Endothelial cell of umbilical vein (primary cell): ENCODE measurements around the gene PEAR1. TPM values are rescaled to one million over a fixed set of nuclear protein-coding genes. Genes with fewer than 3 reads are reported as not detected.

ENCODE experiments used
- BruUV-seq: library from RNA; stranded (reverse); fragments of 400-500 nt; replicated peaks from 2 replicates; lab custom pipeline; 2021; lab: Mats Ljungman, UMichigan
- CTCF ChIA-PET: fragments of 300-600, 350-600 bp; sonication (Branson Sonifier 250); formaldehyde crosslinking; loops from one replicate; lab custom pipeline; 2021; ENCODE audit warnings: antibody characterized with exemption, inconsistent platforms; lab: Charles Lee
- POLR2A ChIA-PET: fragments of 300-600, 350-600 bp; sonication (Branson Sonifier 250); formaldehyde crosslinking; loops from one replicate; lab custom pipeline; 2021; ENCODE audit warnings: antibody characterized with exemption, inconsistent platforms; lab: Charles Lee
- DNase-seq: peaks from one replicate; pipeline ENCODE4 v3.0.0-alpha.2; 2011; ENCODE audit warnings: low read depth, low spot score
- FAIRE-seq: peaks from 2 replicates; lab custom pipeline; 2011; peaks lifted over from hg19 to GRCh38; lab: Jason Lieb, UNC
- H2AFZ ChIP-seq: 2 replicates; pipeline ENCODE4 v1.6.0; 2012; ENCODE audit warnings: low read depth, low read length, control low read depth, inconsistent platforms
- H3K27ac ChIP-seq: 2 replicates; pipeline ENCODE4 v1.5.1; 2011; ENCODE audit warnings: low read depth, mild to moderate bottlenecking, control low read depth, low read length, moderate library complexity; ENCODE audit not compliant: insufficient read depth
- H3K27me3 ChIP-seq, 2 experiments: 2 replicates each; pipeline versions ENCODE4 v1.6.0 to v1.6.1; 2011; ENCODE audit warnings: low read length in 2 of 2, mixed read lengths in 1 of 2; ENCODE audit not compliant: control insufficient read depth in 2 of 2, insufficient read depth in 2 of 2
- H3K36me3 ChIP-seq, 2 experiments: 2 replicates in 1 of 2; 3 replicates in 1 of 2; pipeline ENCODE4 v1.5.1; 2011; ENCODE audit warnings: low read length in 2 of 2, mild to moderate bottlenecking in 1 of 2, moderate library complexity in 1 of 2; ENCODE audit not compliant: control insufficient read depth in 2 of 2, insufficient read depth in 2 of 2; ENCODE audit errors: extremely low read depth in 1 of 2
- H3K4me1 ChIP-seq: 3 replicates; pipeline ENCODE4 v1.5.1; 2011; ENCODE audit warnings: mild to moderate bottlenecking, low read length; ENCODE audit not compliant: control insufficient read depth, insufficient read depth; ENCODE audit errors: extremely low read depth
- H3K4me2 ChIP-seq: 2 replicates; pipeline ENCODE4 v1.6.1; 2011; ENCODE audit warnings: low read length, control low read depth, mixed read lengths; ENCODE audit not compliant: insufficient read depth
- H3K4me3 ChIP-seq, 3 experiments: fragments of 200-600 bp in 1 of 3; sonication (generic), shearing (Covaris generic) in 1 of 3; replicated peaks in 1 of 3; 2 replicates each; pipeline ENCODE4 v1.5.1; 2011 to 2016; ENCODE audit warnings: control low read depth in 3 of 3, low read length in 3 of 3, mild to moderate bottlenecking in 2 of 3, inconsistent platforms in 1 of 3, low read depth in 1 of 3, moderate library complexity in 1 of 3; ENCODE audit not compliant: insufficient read depth in 1 of 3
- H3K79me2 ChIP-seq: 2 replicates; pipeline ENCODE4 v1.6.0; 2012; ENCODE audit warnings: low read length, inconsistent platforms; ENCODE audit not compliant: control insufficient read depth, insufficient read depth
- H3K9ac ChIP-seq: replicated peaks from 2 replicates; pipeline ENCODE3; 2011; ENCODE audit warnings: low read length, control low read depth; ENCODE audit not compliant: insufficient read depth; ENCODE audit errors: extremely low read depth
- H3K9me1 ChIP-seq: replicated peaks from 3 replicates; pipeline ENCODE4 v1.6.0; 2011; ENCODE audit warnings: mild to moderate bottlenecking, low read length; ENCODE audit not compliant: control insufficient read depth, insufficient read depth; ENCODE audit errors: extremely low read depth
- H3K9me3 ChIP-seq: replicated peaks from 2 replicates; pipeline ENCODE4 v1.5.1; 2012; ENCODE audit warnings: low read length, inconsistent platforms; ENCODE audit not compliant: control insufficient read depth, insufficient read depth
- H4K20me1 ChIP-seq: replicated peaks from 2 replicates; pipeline ENCODE3; 2011; ENCODE audit warnings: mild to moderate bottlenecking, low read length; ENCODE audit not compliant: control insufficient read depth, insufficient read depth; ENCODE audit errors: extremely low read depth
- EZH2 ChIP-seq: IDR thresholded peaks from 2 replicates; pipeline ENCODE4 v1.6.1; 2012; ENCODE audit warnings: borderline replicate concordance, low read depth, mild to moderate bottlenecking, moderate library complexity, low read length, inconsistent platforms; ENCODE audit not compliant: severe bottlenecking
- MYC ChIP-seq: IDR thresholded peaks from one replicate; pipeline ENCODE4 v1.6.1; 2011; ENCODE audit warnings: mild to moderate bottlenecking, low read depth, low read length
- POLR2A ChIP-seq: IDR thresholded peaks from 2 replicates; pipeline ENCODE4 v1.6.1; 2012; ENCODE audit warnings: low read depth, mild to moderate bottlenecking, control low read depth, low read length
- dilution Hi-C: fragments of 300-500 bp; cut with MboI; formaldehyde crosslinking; loops from one replicate; pipeline ENCODE4 v1.15.0; 2019; ENCODE audit warnings: low sequenced_read_pairs; ENCODE audit not compliant: extremely low pct_ligation_motif_present
- intact Hi-C: fragments of 100-400 bp; cut with micrococcal nuclease; formaldehyde crosslinking; loops from one replicate; pipeline ENCODE4 v1.10.0; 2022
- polyA plus RNA-seq, 4 experiments: library from polyadenylated mRNA; depleted of rRNA in 3 of 4; stranded (reverse) in 3 of 4; unstranded in 1 of 4; fragments of >200 nt; gene quantifications; 2 replicates each; pipeline versions ENCODE4 v1.2.1 to v1.2.3, GENCODE V29; 2011 to 2012; ENCODE audit warnings: missing spikeins in 1 of 4
- total RNA-seq: library from RNA; stranded (reverse); gene quantifications from 2 replicates; pipeline ENCODE4 v1.2.3, GENCODE V29; 2021
- TF ChIP-seq, protein P1 (sequence below), 2 donors: IDR thresholded peaks; 1 replicate in 1 of 2; 2 replicates in 1 of 2; pipeline ENCODE4 v1.5.1; 2011; ENCODE audit warnings: low read length in 2 of 2, mild to moderate bottlenecking in 2 of 2, moderate library complexity in 2 of 2, control low read depth in 1 of 2, inconsistent platforms in 1 of 2, low read depth in 1 of 2; ENCODE audit not compliant: insufficient read depth in 1 of 2; ENCODE audit errors: extremely low read depth in 1 of 2
- TF ChIP-seq, protein P2 (sequence below): IDR thresholded peaks from 2 replicates; pipeline ENCODE4 v1.6.1; 2011; ENCODE audit not compliant: insufficient read depth, insufficient read length

Gene PEAR1
- total and polyA plus RNA-seq, 2 donors (not counting 3 experiments of a cell fraction or from before 2014, with no cell fraction given): 90.7 to 106 TPM

DNA sequence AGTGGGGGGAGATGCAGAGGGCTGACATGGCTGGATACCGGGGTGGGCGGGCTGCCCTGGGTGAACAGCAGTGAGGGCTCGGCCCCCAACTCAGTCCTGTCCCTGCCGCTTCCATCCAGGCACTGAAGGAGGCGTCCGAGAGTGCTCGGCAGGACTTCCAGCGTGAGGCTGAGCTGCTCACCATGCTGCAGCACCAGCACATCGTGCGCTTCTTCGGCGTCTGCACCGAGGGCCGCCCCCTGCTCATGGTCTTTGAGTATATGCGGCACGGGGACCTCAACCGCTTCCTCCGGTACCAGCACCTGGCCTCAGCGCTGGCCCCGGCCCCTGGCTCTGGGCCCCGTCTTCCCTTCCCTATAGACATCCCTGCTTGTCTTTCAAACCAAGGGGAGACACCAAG, 17.2 kb upstream of the PEAR1 start:
- H4K20me1 ChIP-seq: no peaks in the 10 kb centered on the region
- no peaks in the 10 kb centered on the region for H3K9me1 ChIP-seq
- H3K9me3 ChIP-seq: no peaks in the 10 kb centered on the region
- peaks cover 17% of the 10 kb centered on the region for H3K4me1 ChIP-seq
- ChIA-PET CTCF (interaction anchor here (0.7 to 1.9 kb wide), 8 partner anchors 11 to 83 kb away, joined by 3 to 13 read pairs (median 4); partner anchors contain the start of gene NTRK1), POLR2A (interaction anchor here (0.6 kb wide), 1 partner anchor 15 kb away, joined by 3 read pairs; no protein-coding TSS in a partner anchor)
- no peak overlapping the region for H3K4me3 ChIP-seq
- no peak overlapping the region for H3K9ac ChIP-seq
- intact Hi-C loops (loop anchor here (1.0 kb wide), 1 partner anchor 41 kb away; no protein-coding TSS in a partner anchor), dilution Hi-C loops (no loop called here)
- no peak overlapping the region for H2AFZ ChIP-seq
- DNase-seq (no peak), FAIRE-seq (no peak)
- H3K27me3 ChIP-seq: peaks cover 6 to 15% of the 10 kb centered on the region in 2 experiments
- no peak overlapping the region for H3K27ac ChIP-seq
- H3K79me2 ChIP-seq: no peaks in the 10 kb centered on the region
- TF ChIP-seq MYC (no peak), POLR2A (no peak), EZH2 (no peak)
- TF ChIP-seq, protein P1, sequence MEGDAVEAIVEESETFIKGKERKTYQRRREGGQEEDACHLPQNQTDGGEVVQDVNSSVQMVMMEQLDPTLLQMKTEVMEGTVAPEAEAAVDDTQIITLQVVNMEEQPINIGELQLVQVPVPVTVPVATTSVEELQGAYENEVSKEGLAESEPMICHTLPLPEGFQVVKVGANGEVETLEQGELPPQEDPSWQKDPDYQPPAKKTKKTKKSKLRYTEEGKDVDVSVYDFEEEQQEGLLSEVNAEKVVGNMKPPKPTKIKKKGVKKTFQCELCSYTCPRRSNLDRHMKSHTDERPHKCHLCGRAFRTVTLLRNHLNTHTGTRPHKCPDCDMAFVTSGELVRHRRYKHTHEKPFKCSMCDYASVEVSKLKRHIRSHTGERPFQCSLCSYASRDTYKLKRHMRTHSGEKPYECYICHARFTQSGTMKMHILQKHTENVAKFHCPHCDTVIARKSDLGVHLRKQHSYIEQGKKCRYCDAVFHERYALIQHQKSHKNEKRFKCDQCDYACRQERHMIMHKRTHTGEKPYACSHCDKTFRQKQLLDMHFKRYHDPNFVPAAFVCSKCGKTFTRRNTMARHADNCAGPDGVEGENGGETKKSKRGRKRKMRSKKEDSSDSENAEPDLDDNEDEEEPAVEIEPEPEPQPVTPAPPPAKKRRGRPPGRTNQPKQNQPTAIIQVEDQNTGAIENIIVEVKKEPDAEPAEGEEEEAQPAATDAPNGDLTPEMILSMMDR (IDR thresholded peaks at IDR 0.05; ENCODE audit: extremely low read depth in 1 of 2, insufficient read depth in 1 of 2, low read depth in 1 of 2, low read length in 2 of 2): peak in 1 of 2 donors; percentile 24
- TF ChIP-seq, protein P2, sequence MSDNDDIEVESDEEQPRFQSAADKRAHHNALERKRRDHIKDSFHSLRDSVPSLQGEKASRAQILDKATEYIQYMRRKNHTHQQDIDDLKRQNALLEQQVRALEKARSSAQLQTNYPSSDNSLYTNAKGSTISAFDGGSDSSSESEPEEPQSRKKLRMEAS: no peak
- H3K4me2 ChIP-seq: no peak overlapping the region
- no TSS peak for BruUV-seq
- H3K36me3 ChIP-seq: no peaks in the 10 kb centered on the region
